ENCODE results near the gene GRIA4.

The GRIA4 gene

GRCh38 chr11:105799263-105799662 lies 189.4 kb downstream of the GRIA4 start:
- no peak for DNase-seq

- DNase-seq = no peak
Measured at GRCh38 chr11:105799728-105800462, 190.0 kb downstream of the GRIA4 start.

- DNase-seq = no peak
Measured at GRCh38 chr11:105802390-105802789, 192.5 kb downstream of the GRIA4 start.

- DNase-seq = no peak
Measured at GRCh38 chr11:105811242-105811641, 201.4 kb downstream of the GRIA4 start.

- peak; percentile 1 for DNase-seq
Measured at GRCh38 chr11:105821372-105821771, 211.5 kb downstream of the GRIA4 start.

GRCh38 chr11:105821781-105822180 lies 211.9 kb downstream of the GRIA4 start:
- DNase-seq = no peak

- no peak for DNase-seq
Measured at GRCh38 chr11:105823495-105824033, 213.7 kb downstream of the GRIA4 start.

- no peak for DNase-seq
Measured at GRCh38 chr11:105824457-105825013, 214.7 kb downstream of the GRIA4 start.

GRCh38 chr11:105825141-105825540 lies 215.3 kb downstream of the GRIA4 start:
- DNase-seq = no peak

GRCh38 chr11:105827906-105828305 lies 218.0 kb downstream of the GRIA4 start:
- no peak for DNase-seq

- no peak for DNase-seq
Measured at GRCh38 chr11:105829084-105829483, 219.2 kb downstream of the GRIA4 start.

- no peak for DNase-seq
Measured at GRCh38 chr11:105834461-105834860, 224.6 kb downstream of the GRIA4 start.

- DNase-seq = peak; percentile 57
Measured at GRCh38 chr11:105838668-105839384, 229.0 kb downstream of the GRIA4 start.

- DNase-seq = no peak
Measured at GRCh38 chr11:105840391-105840790, 230.5 kb downstream of the GRIA4 start.

- DNase-seq = no peak
Measured at GRCh38 chr11:105852403-105852802, 242.5 kb downstream of the GRIA4 start.

- no peak for DNase-seq
Measured at GRCh38 chr11:105854269-105854668, 244.4 kb downstream of the GRIA4 start.

GRCh38 chr11:105856954-105857353 lies 247.1 kb downstream of the GRIA4 start:
- DNase-seq = no peak

- DNase-seq = no peak
Measured at GRCh38 chr11:105857728-105858127, 247.9 kb downstream of the GRIA4 start.

GRCh38 chr11:105858841-105859240 lies 249.0 kb downstream of the GRIA4 start:
- DNase-seq = no peak

GRCh38 chr11:105860105-105860504 lies 250.2 kb downstream of the GRIA4 start:
- no peak for DNase-seq

GRCh38 chr11:105861225-105861624 lies 251.4 kb downstream of the GRIA4 start:
- no peak for DNase-seq

- DNase-seq = peak; percentile 43
Measured at GRCh38 chr11:105862736-105863367, 253.0 kb downstream of the GRIA4 start.

- DNase-seq = no peak
Measured at GRCh38 chr11:105863523-105863922, 253.7 kb downstream of the GRIA4 start.
